GM12875 (cell line): ENCODE measurements around the gene GALNT9.

ENCODE experiments used
- H3K4me3 ChIP-seq: one replicate; pipeline ENCODE4 v1.5.1; 2011; ENCODE audit warnings: low read depth, low read length, control low read depth
- TF ChIP-seq, protein P1 (sequence below): IDR thresholded peaks from 2 replicates; pipeline ENCODE4 v1.5.1; 2011; ENCODE audit warnings: low read depth, mild to moderate bottlenecking, control low read depth, inconsistent platforms, low read length, moderate library complexity, borderline replicate concordance; ENCODE audit not compliant: insufficient read depth

GALNT9 gene

DNA sequence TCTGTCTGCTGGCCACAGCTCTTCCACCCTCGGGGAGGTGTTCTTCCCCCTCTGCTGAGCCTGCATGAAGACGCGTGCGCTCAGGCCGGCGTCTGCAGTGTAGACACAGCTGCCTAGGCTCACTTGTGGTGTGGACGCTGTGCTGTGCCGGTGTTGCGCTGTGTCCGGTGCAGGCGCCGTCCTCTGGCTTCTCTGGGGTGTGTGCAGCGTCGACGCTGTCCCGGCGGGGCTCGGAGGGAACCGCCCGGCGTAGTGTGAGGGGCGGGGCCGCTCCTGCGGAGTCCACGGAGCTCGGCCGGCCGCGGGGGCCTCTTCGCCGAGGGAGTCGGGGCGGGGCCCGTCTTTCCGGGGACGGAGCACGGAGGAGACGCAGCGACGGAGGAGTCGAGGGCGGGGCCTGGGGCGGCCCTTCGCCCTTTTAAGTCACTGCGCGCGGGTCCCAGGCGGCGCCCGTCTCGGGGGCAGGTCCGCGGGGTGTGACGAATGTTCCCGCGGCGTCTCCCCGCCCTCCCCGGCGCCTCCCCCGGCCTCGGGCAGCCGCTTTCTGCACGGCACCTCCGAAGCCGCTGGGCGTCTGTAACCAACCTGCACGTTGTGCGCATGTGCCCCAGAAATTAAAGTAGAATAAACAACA is 139.9 kb downstream of the GALNT9 start:
- TF ChIP-seq, protein P1, sequence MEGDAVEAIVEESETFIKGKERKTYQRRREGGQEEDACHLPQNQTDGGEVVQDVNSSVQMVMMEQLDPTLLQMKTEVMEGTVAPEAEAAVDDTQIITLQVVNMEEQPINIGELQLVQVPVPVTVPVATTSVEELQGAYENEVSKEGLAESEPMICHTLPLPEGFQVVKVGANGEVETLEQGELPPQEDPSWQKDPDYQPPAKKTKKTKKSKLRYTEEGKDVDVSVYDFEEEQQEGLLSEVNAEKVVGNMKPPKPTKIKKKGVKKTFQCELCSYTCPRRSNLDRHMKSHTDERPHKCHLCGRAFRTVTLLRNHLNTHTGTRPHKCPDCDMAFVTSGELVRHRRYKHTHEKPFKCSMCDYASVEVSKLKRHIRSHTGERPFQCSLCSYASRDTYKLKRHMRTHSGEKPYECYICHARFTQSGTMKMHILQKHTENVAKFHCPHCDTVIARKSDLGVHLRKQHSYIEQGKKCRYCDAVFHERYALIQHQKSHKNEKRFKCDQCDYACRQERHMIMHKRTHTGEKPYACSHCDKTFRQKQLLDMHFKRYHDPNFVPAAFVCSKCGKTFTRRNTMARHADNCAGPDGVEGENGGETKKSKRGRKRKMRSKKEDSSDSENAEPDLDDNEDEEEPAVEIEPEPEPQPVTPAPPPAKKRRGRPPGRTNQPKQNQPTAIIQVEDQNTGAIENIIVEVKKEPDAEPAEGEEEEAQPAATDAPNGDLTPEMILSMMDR, result no peak
- H3K4me3 ChIP-seq, result peak overlapping the region; percentile 45

DNA sequence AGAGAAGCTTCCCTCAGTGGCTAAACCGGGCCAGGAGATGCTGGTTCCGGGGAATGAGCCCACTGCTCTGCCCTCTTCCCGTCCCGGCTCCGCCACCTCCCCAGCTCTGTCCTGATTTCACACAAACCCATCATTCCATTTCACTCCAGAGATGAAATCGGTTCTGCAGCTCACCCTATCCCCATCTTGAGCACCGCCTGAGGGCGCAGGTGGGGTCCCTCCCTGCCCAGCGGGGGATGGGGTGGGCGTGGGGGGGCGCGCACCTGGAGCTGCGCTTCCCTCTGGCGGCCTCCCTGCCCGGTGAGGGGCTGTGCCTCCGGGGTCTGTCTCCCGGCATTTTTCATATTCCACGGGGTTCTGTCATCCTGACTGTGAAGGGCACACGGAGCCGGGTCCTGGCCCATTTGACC is 140.5 kb downstream of the GALNT9 start:
- H3K4me3 ChIP-seq, result peak overlapping the region; percentile 45
- TF ChIP-seq, protein P1, result no peak

DNA sequence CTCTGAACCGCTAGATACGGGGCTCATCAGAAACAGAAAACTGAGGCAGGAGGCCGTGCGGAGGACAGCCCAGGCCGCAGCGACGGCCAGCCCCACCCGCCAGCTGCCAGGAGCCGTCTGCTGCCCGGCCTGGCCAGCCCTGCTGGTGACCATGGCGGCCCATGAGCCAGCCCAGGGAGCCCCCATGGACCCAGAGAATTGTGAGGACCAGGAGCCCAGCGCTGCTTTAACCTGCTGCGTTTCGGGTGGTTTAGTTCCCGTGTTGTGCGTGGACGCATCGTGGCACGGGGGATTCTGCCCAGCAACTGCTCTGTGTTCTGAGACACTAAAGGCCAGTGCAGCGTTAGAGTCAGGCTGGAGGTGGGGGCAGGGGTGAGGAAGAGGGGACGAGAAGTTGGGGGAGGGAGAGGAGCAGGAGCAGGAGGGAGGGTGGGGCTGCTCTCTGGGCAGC is 140.9 kb downstream of the GALNT9 start:
- no peak overlapping the region for H3K4me3 ChIP-seq
- TF ChIP-seq, protein P1, result no peak

DNA sequence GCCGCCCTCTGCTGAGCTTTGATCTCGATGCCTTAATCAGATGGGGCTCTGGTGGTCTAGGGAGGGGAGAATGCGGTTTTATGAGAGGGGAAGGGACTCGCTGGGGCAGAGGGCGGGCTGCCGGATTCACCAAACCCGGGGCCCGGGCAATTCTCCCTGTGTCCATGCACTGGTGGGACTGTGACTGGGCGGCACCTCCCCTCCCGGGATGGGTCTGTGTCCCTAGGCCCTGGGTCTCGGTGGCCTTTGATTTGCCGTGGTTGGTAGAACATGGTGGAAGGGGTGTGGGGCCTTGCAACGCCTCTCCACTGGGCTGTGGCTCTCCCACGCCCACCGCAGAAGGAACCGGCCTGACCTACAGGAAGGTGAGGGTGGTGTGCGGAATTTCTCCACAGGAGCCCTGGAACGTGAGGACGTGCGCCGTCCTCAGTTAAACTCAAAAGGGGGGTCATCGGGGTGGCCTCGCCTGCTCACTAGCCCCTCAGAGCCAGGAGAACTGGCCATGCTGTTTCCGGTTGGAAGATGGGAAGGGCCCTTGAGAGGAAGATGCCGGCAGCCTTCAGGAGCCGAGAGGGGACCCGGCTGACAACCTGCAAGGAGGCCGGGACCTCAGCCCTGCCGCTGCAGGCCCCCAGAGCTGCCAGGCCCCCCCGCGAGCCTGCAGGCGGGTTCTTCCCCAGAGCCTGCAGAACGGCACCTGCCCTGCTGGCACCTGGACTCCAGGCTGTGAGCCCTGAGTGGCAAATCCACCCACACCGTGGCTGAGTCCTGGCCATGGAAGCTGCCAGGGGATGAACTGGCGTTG is 141.5 kb downstream of the GALNT9 start:
- no peak overlapping the region for H3K4me3 ChIP-seq
- TF ChIP-seq, protein P1, result no peak

DNA sequence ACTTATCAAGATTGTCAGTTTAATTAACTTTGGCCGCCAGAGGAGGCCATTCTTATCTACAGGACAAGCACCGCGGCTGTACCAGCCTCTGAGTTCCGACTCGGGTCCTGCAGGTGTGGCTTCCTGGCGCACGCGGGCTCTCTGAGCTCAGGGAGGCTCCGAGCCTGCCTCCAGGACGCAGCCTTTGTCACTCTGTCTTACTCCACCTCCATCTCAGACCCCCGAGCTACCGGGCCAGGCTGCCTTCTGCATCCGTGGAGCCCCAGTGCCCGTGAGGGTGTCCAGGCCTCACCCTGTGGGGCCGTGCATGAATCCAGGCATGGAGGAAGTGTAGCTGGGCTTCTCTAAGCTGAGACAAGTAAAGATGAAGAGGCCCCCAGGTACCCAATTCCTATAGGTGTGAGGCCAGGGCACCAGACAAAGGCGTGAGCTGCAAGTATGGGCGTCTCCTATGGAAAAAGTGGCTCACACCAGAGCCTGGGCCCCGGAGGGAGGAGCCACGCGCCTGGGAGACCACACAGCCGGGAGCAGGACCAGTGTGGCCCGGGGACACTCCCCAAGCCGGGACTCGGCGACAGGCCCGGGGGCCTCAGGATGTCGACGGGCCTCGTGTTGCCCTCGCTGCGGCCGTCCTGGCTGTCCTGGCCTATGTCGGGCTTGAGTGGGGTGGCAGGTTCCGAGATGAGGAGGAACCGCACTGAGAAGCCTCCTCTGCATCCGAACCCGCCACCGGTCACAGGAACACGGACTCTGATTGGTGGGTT is 142.3 kb downstream of the GALNT9 start:
- TF ChIP-seq, protein P1, result no peak
- no peak overlapping the region for H3K4me3 ChIP-seq

DNA sequence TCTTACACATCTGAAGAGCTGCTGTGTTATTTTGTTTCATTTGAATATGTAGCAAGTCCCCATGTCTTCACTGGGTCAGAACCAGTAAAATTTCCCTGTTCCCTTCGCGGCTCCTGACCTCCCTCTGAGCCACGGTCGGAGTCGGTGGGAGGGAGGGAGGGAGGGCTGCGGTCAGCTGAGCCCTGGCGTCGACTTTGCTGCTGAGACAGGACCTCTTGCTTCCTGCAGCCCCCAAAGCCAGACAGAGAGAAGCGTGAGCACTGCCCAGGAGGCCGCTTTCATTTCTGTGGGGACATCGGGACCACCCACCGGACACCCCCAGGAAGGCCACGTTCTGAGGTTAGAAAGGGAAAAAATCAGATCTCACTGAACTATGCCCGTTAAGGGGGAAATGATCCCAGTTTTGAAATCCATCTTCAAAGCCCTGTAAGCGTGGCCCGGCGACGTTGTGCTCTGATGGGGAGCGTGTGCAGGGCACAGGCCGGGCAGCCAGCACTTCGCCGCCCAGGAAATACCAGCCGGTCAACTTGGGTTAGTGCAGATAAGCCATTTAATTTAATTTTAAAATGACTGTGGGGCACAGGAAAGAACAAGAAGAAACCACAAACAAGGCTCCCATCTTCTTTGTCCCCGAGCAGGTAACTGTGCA is 143.1 kb downstream of the GALNT9 start:
- TF ChIP-seq, protein P1, result no peak
- H3K4me3 ChIP-seq, result no peak overlapping the region
